Loucy (cell line): ENCODE results near the gene MBNL2.

ENCODE experiments used
- H2AFZ ChIP-seq: fragments of 200-600 bp; sonication (generic); 2 replicates; pipeline ENCODE4 v1.6.0; 2016; ENCODE audit warnings: antibody characterized with exemption, mild to moderate bottlenecking, low read length, moderate library complexity
- H3F3A ChIP-seq: fragments of 200-600 bp; 2 replicates; pipeline ENCODE4 v1.6.0; 2016; ENCODE audit warnings: antibody characterized with exemption, low read depth, mild to moderate bottlenecking
- H3K27me3 ChIP-seq: fragments of 200-600 bp; sonication (generic); 2 replicates; pipeline ENCODE4 v1.6.1; 2014; ENCODE audit warnings: low read length, mild to moderate bottlenecking; ENCODE audit not compliant: insufficient read depth, poor library complexity, severe bottlenecking
- H3K36me3 ChIP-seq: fragments of 200-600 bp; sonication (generic); 2 replicates; pipeline ENCODE4 v1.6.1; 2016; ENCODE audit warnings: low read length; ENCODE audit not compliant: insufficient read depth
- H3K4me1 ChIP-seq: fragments of 200-600 bp; sonication (generic); 2 replicates; pipeline ENCODE4 v1.5.1; 2014; ENCODE audit warnings: low read length, mild to moderate bottlenecking; ENCODE audit not compliant: insufficient read depth, poor library complexity, severe bottlenecking
- H3K4me2 ChIP-seq: fragments of 200-600 bp; sonication (generic); 2 replicates; pipeline ENCODE4 v1.6.0; 2014; ENCODE audit warnings: antibody characterized with exemption, low read length, low read depth, mild to moderate bottlenecking; ENCODE audit not compliant: poor library complexity, severe bottlenecking
- H3K4me3 ChIP-seq: fragments of 200-600 bp; sonication (generic); 2 replicates; pipeline ENCODE4 v1.5.1; 2014; ENCODE audit warnings: low read length, mild to moderate bottlenecking, mixed read lengths; ENCODE audit not compliant: poor library complexity, severe bottlenecking
- H3K79me2 ChIP-seq: fragments of 200-600 bp; sonication (generic); 2 replicates; pipeline ENCODE4 v1.6.1; 2014; ENCODE audit warnings: low read length; ENCODE audit not compliant: insufficient read depth
- H3K9ac ChIP-seq: fragments of 200-600 bp; sonication (generic); 2 replicates; pipeline ENCODE4 v1.6.0; 2014; ENCODE audit warnings: mild to moderate bottlenecking, low read depth, low read length, moderate library complexity; ENCODE audit not compliant: poor library complexity, severe bottlenecking
- H3K9me2 ChIP-seq: fragments of 200-600 bp; sonication (generic); replicated peaks from 2 replicates; pipeline ENCODE4 v1.6.1; 2016; ENCODE audit warnings: low read depth, low read length, mixed read lengths
- H3K9me3 ChIP-seq: fragments of 200-600 bp; sonication (generic); 2 replicates; pipeline ENCODE4 v1.6.1; 2014; ENCODE audit warnings: mild to moderate bottlenecking, antibody characterized with exemption, low read length, low read depth; ENCODE audit not compliant: insufficient read depth
- H4K20me1 ChIP-seq: fragments of 200-600 bp; sonication (generic); 2 replicates; pipeline ENCODE4 v1.6.0; 2014; ENCODE audit warnings: antibody characterized with exemption, low read length, mild to moderate bottlenecking; ENCODE audit not compliant: insufficient read depth, poor library complexity, severe bottlenecking
- CTCF ChIP-seq: fragments of 200-600 bp; sonication (generic); conservative IDR thresholded peaks from 2 replicates; pipeline ENCODE4 v1.5.1; 2014; ENCODE audit warnings: mild to moderate bottlenecking, antibody characterized with exemption, low read length
- EZH2phosphoT487 ChIP-seq: fragments of 200-600 bp; IDR thresholded peaks from 2 replicates; pipeline ENCODE4 v1.6.1; 2018; ENCODE audit warnings: antibody characterized with exemption, mild to moderate bottlenecking, moderate library complexity, borderline replicate concordance

The MBNL2 gene

GRCh38 chr13:97313551-97314260, 91.6 kb downstream of the MBNL2 start:
- H4K20me1 ChIP-seq: no peaks in the 10 kb centered on the region
- no peaks in the 10 kb centered on the region for H3K4me1 ChIP-seq
- H3K9me2 ChIP-seq: no peaks in the 10 kb centered on the region
- H3K27me3 ChIP-seq: no peaks in the 10 kb centered on the region
- no peaks in the 10 kb centered on the region for H3F3A ChIP-seq
- no peak overlapping the region for H3K9ac ChIP-seq
- H3K4me2 ChIP-seq: no peak overlapping the region
- no peaks in the 10 kb centered on the region for H3K79me2 ChIP-seq
- no peak overlapping the region for H2AFZ ChIP-seq
- H3K36me3 ChIP-seq: no peaks in the 10 kb centered on the region
- no peak overlapping the region for H3K4me3 ChIP-seq
- H3K9me3 ChIP-seq: no peaks in the 10 kb centered on the region
- no peak for TF ChIP-seq EZH2phosphoT487
- TF ChIP-seq CTCF: no peak

GRCh38 chr13:97316390-97316789, 94.3 kb downstream of the MBNL2 start:
- Histone ChIP-seq H3K4me1 (no peaks in the 10 kb centered on the region), H3K9ac (no peak overlapping the region), H4K20me1 (no peaks in the 10 kb centered on the region), H3K36me3 (no peaks in the 10 kb centered on the region), H3K4me3 (no peak overlapping the region), H2AFZ (no peak overlapping the region), H3K4me2 (no peak overlapping the region), H3K27me3 (no peaks in the 10 kb centered on the region), H3F3A (no peaks in the 10 kb centered on the region), H3K79me2 (no peaks in the 10 kb centered on the region), H3K9me3 (no peaks in the 10 kb centered on the region), H3K9me2 (no peaks in the 10 kb centered on the region)
- no peak for TF ChIP-seq EZH2phosphoT487
- TF ChIP-seq CTCF: no peak

GRCh38 chr13:97317933-97318332, 95.8 kb downstream of the MBNL2 start:
- Histone ChIP-seq H3K36me3 (no peaks in the 10 kb centered on the region), H4K20me1 (no peaks in the 10 kb centered on the region), H3F3A (no peaks in the 10 kb centered on the region), H3K27me3 (no peaks in the 10 kb centered on the region), H3K9me2 (no peaks in the 10 kb centered on the region), H3K79me2 (no peaks in the 10 kb centered on the region), H3K4me1 (no peaks in the 10 kb centered on the region), H3K4me2 (no peak overlapping the region), H3K9ac (no peak overlapping the region), H2AFZ (no peak overlapping the region), H3K4me3 (no peak overlapping the region), H3K9me3 (no peaks in the 10 kb centered on the region)
- no peak for TF ChIP-seq EZH2phosphoT487
- TF ChIP-seq CTCF: no peak
